Uterus (tissue), 4 donors: Measurements from ENCODE around the gene STT3B. TPM values are rescaled to one million over a fixed set of nuclear protein-coding genes. Genes with fewer than 3 reads are reported as not detected.

Source experiments
- DNase-seq, 2 donors: peaks; one replicate each; pipeline ENCODE4 v3.0.0-alpha.2; 2019 to 2020
- H3K27ac ChIP-seq, 2 donors: fragments of 200-600 bp; sonication (generic); 1 replicate in 1 of 2; 2 replicates in 1 of 2; pipeline ENCODE4 v1.5.1; 2016 to 2018
- H3K27me3 ChIP-seq, 2 donors: fragments of 200-600 bp; sonication (generic); one replicate each; pipeline ENCODE4 v1.5.1; 2018 to 2019; ENCODE audit warnings: control low read depth in 1 of 2
- H3K36me3 ChIP-seq, 2 donors: fragments of 200-600 bp; sonication (generic); one replicate each; pipeline ENCODE4 v1.5.1; 2019; ENCODE audit warnings: control low read depth in 1 of 2
- H3K4me1 ChIP-seq, 2 donors: fragments of 200-600 bp; sonication (generic); one replicate each; pipeline ENCODE4 v1.5.1; 2018 to 2019; ENCODE audit warnings: control low read depth in 1 of 2
- H3K4me3 ChIP-seq, 2 donors: fragments of 200-600 bp; sonication (generic); 1 replicate in 1 of 2; 2 replicates in 1 of 2; pipeline ENCODE4 v1.5.1; 2018 to 2019; ENCODE audit warnings: mild to moderate bottlenecking in 1 of 2
- H3K9me3 ChIP-seq, 2 donors: fragments of 200-600 bp; sonication (generic); one replicate each; pipeline ENCODE4 v1.5.1; 2019; ENCODE audit warnings: control low read depth in 1 of 2
- POLR2A ChIP-seq, 2 donors: fragments of 450-650 bp; IDR thresholded peaks; one replicate each; pipeline ENCODE4 v1.6.1; 2016; ENCODE audit warnings: antibody characterized with exemption in 2 of 2, mild to moderate bottlenecking in 1 of 2, moderate library complexity in 1 of 2
- intact Hi-C: fragments of 100-400 bp; cut with DNase I; formaldehyde crosslinking; loops from one replicate; pipeline ENCODE4 v1.15.1; 2023; ENCODE audit warnings: low total_unique reads
- total RNA-seq, 4 donors: library from RNA; depleted of rRNA in 3 of 4; stranded (reverse); fragments of >200 nt in 3 of 4; gene quantifications; one replicate each; pipeline versions ENCODE4 v1.1.0 to v1.2.4, GENCODE V29; 2014 to 2023
- TF ChIP-seq, protein P1 (sequence below), 4 experiments: fragments of 200-600 bp in 2 of 4; fragments of 450-650 bp in 2 of 4; sonication (generic) in 2 of 4; IDR thresholded peaks; one replicate each; pipeline ENCODE4 v1.5.1; 2016 to 2019; ENCODE audit warnings: antibody characterized with exemption in 4 of 4, mild to moderate bottlenecking in 2 of 4, moderate library complexity in 1 of 4
- donor health status: DM: yes; HTN: yes; CAD: no.

The STT3B gene
- total RNA-seq, 4 donors from 2014 or later, result 57.1 to 233 (median 96.0) TPM

DNA sequence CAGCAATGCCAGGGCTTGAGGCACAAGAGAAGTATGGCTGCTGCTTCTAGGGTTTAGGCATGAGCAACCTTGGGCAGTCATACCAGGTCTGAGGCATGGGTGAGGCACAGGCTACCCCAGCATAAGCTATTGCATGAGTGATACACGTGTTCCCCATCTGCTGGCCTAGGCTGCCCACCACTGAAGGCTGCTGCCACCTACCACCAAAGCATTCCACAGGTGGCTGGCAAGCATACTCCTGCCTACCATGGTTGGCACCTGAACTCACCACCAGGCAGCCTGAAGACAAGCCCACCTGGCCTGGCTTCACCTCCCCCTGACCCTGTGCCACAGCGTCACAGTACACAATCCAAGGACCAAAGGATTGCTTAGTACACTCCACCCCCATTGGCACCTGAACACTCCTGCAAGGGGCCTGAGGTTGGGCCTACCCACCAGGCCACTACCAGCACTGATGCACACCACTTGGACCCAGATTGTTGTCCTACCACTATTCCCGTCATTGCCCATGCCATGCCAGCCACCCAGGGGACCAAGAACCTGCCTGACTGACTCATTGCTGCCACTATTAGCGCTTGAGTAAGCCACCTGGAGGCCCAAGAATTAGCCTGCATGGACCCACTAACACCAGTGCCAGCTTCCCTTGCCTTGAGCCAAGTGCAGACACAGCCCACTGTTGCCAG is 115.7 kb downstream of the STT3B start:
- intact Hi-C loops, result no loop called here
- TF ChIP-seq POLR2A (IDR thresholded peaks at IDR 0.05), result no peak
- TF ChIP-seq, protein P1, sequence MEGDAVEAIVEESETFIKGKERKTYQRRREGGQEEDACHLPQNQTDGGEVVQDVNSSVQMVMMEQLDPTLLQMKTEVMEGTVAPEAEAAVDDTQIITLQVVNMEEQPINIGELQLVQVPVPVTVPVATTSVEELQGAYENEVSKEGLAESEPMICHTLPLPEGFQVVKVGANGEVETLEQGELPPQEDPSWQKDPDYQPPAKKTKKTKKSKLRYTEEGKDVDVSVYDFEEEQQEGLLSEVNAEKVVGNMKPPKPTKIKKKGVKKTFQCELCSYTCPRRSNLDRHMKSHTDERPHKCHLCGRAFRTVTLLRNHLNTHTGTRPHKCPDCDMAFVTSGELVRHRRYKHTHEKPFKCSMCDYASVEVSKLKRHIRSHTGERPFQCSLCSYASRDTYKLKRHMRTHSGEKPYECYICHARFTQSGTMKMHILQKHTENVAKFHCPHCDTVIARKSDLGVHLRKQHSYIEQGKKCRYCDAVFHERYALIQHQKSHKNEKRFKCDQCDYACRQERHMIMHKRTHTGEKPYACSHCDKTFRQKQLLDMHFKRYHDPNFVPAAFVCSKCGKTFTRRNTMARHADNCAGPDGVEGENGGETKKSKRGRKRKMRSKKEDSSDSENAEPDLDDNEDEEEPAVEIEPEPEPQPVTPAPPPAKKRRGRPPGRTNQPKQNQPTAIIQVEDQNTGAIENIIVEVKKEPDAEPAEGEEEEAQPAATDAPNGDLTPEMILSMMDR (IDR thresholded peaks at IDR 0.05), result no peak
- no peak overlapping the region for H3K4me3 ChIP-seq
- no peak overlapping the region for H3K27ac ChIP-seq
- no peaks in the 10 kb centered on the region for H3K4me1 ChIP-seq
- H3K9me3 ChIP-seq, result peaks cover 0 to 36% of the 10 kb centered on the region in 2 donors
- no peak for DNase-seq
- no peaks in the 10 kb centered on the region for H3K36me3 ChIP-seq
- no peaks in the 10 kb centered on the region for H3K27me3 ChIP-seq

DNA sequence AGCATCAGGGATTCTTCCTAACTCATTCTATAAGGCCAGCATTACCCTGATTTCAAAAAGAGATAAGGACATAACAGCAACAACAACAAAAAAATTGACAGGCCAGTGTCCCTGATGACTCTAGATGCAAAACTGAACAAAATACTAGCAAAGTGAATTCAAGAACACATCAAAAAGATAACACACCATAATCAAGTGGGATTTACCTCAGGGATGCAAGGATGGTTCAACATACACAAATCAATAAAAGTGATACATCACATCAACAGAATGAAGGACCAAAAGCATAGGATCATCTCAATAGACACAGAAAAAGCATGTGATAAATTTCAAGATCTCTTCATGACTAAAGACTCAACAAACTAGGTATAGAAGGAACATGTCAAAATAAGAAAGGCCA is 119.6 kb downstream of the STT3B start:
- Histone ChIP-seq H3K36me3 (no peaks in the 10 kb centered on the region), H3K27ac (no peak overlapping the region), H3K9me3 (peaks cover 0 to 61% of the 10 kb centered on the region in 2 donors), H3K4me1 (no peaks in the 10 kb centered on the region), H3K4me3 (no peak overlapping the region), H3K27me3 (no peaks in the 10 kb centered on the region)
- intact Hi-C loops, result no loop called here
- DNase-seq, result no peak
- TF ChIP-seq, protein P1 (IDR thresholded peaks at IDR 0.05), result no peak
- no peak for TF ChIP-seq POLR2A (IDR thresholded peaks at IDR 0.05)

DNA sequence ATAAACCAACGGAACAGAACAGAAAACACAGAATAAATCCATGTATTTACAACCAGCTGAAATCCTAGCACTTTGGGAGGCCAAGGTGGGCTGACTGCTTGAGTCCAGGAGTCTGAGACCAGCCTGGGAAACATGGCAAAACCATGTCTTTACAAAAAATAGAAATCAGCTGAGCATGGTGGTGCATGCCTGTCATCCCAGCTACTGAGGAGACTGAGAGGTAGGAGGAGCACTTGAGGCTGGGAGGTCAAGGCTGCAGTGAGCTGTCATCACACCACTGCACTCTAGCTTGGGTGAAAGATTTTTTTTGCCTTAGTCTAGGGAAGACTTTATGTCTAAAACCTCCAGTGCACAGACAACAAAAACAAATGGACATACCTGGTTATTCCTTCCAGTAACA is 120.7 kb downstream of the STT3B start:
- TF ChIP-seq POLR2A (IDR thresholded peaks at IDR 0.05), result no peak
- TF ChIP-seq, protein P1 (IDR thresholded peaks at IDR 0.05), result no peak
- H3K4me1 ChIP-seq, result no peaks in the 10 kb centered on the region
- no peaks in the 10 kb centered on the region for H3K27me3 ChIP-seq
- H3K9me3 ChIP-seq, result peaks cover 0 to 61% of the 10 kb centered on the region in 2 donors
- intact Hi-C loops, result no loop called here
- no peak overlapping the region for H3K27ac ChIP-seq
- H3K36me3 ChIP-seq, result no peaks in the 10 kb centered on the region
- no peak for DNase-seq
- no peak overlapping the region for H3K4me3 ChIP-seq

DNA sequence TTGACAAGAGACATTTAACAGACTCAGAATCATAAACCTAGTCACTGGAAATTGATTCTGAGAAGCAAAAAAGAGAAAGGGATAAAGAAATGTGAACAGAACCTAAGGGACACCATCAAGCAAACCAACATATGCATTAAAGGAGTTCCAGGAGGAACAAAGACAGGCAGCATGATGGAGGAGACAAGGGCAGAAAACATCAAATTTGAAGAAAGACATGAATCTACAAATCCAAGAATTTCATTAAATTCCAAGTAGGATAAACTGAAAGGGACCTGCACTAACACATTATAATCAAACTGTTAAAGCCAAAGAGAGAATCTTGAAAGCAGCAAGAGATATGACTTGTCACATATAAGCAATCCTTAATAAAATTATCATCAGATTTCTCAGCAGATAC is 122.3 kb downstream of the STT3B start:
- TF ChIP-seq POLR2A (IDR thresholded peaks at IDR 0.05), result no peak
- TF ChIP-seq, protein P1 (IDR thresholded peaks at IDR 0.05), result no peak
- Histone ChIP-seq H3K9me3 (peaks cover 0 to 51% of the 10 kb centered on the region in 2 donors), H3K36me3 (no peaks in the 10 kb centered on the region), H3K27ac (no peak overlapping the region), H3K4me1 (no peaks in the 10 kb centered on the region), H3K27me3 (no peaks in the 10 kb centered on the region), H3K4me3 (no peak overlapping the region)
- DNase-seq, result no peak
- intact Hi-C loops, result no loop called here

DNA sequence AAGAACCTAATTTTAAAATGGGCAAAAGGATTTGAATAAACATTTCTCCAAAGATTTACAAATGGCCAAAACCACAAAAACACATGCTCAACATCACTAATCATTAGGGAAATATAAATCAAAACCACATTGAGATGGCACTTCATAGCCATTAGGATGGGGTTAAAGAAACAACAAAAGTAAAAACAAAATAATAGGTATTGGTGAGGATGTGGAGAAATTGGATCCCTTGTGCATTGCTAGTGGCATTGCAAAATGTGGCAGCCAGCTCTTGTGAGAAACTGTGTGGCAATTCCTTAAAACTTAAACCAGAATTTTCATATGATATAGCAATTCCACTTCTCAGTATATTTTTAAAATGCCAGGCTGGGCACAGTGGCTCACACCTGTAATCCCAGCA is 126.5 kb downstream of the STT3B start:
- no peaks in the 10 kb centered on the region for H3K4me1 ChIP-seq
- no peaks in the 10 kb centered on the region for H3K27me3 ChIP-seq
- no peak for TF ChIP-seq POLR2A (IDR thresholded peaks at IDR 0.05)
- TF ChIP-seq, protein P1 (IDR thresholded peaks at IDR 0.05), result no peak
- no peaks in the 10 kb centered on the region for H3K36me3 ChIP-seq
- H3K27ac ChIP-seq, result no peak overlapping the region
- peaks cover 0 to 19% of the 10 kb centered on the region in 2 donors for H3K9me3 ChIP-seq
- DNase-seq, result no peak
- intact Hi-C loops, result no loop called here
- no peak overlapping the region for H3K4me3 ChIP-seq
